ENCODE data around the gene ELMO1.

The ELMO1 gene

DNA sequence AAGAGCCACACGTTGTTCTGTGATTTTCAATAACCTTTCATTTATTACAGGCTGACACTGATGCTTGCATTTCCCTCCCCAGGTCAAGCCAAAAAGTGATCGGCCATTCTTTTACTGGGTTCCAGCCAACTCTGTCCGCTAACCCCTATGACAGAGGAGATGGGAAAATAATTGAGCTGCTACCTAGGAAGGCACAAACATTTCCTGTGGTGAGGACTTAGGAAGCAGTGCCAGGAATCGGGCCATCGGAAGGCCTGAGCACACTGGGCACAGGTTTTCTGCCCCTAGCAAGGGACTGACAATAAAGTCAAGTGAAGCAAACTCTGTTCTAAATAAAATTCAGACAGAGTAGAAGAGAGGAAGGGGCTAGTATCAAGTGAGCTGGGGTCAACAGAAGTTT is 411.4 kb downstream of the ELMO1 start:
- DNase-seq = no peak

DNA sequence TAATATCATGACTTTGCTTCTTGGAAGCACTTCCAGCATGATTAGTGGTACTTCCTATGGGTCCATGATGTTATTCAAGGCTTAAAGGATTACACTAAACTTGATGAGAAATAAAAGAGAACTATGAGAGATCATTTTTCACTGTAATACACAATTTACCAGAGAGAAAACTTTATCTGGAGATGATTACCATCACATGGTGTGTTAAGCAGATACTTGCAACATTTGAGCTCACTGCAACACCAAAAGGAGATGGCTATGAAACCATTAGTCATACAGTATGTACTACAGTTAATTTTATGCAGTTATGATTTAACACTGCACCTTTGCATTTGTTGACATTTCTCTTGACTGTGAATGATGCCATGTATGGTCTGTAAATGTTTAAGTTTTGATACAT is 413.0 kb downstream of the ELMO1 start:
- no peak for DNase-seq

DNA sequence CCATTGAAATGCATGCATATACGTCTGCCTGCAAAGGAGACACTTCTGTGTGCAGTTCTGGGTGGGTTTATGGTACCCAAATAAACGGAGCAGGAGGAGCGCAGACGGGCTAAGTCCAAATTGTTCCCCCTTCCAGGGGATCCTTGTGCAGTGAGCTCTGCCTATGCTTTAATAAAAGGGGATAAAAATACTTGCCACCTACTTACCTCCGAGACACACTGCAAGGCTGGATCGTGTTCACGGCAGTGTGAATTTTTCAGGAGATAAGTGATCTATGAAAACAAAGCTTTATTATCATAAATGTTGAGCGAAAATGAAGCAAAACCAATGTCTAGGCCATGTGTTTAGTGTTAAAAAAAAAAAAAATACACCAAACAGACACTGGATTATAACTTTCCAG is 415.5 kb downstream of the ELMO1 start:
- no peak for DNase-seq

DNA sequence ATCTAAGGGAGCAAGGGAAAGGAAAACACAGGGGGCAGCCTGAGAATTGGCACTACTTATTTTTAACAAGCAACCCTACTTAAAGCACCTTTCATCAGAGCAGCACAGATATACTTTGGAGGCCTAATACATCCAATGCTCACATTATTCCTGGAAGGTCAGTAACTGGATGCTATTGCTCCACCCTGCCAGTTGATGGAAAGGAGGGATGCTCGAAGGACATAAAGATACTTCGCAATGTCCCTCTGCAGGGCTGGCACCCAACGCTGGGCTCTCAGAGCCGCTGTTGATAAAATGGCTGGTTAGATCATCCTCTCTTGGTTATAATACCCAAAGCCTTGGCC is 416.4 kb downstream of the ELMO1 start:
- DNase-seq = no peak

DNA sequence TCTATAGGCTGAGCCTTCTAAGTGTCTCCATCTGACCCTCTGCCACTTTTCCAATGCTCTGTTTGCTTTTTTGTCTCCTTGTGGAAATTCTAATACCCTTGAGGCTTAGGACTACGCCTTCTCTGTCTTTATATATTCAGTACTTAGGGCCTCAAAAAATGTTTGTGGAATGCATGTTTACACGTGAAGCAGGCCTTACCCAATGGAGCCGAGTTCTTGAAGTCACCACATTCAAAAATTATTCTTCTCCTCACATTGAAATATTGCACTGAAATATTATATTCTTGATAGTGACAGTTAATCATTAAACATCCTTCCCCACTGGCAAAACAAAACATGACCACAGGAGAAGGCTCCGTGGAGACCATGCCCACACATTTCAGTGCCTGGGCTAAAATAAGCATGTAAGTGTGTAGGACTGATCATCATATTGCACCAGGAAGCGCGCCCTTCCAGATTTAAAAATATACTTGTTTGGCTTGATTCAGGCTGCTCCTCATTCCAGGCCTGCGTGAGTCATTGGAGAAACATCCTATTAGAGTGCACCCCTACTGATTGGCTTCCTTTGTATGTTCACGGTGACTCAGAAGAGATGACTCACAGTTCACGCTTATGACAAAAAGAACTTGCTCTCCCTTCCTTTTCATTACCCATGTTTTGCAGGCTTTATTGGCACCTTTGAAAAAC is 416.9 kb downstream of the ELMO1 start:
- peak; percentile 99 for DNase-seq

DNA sequence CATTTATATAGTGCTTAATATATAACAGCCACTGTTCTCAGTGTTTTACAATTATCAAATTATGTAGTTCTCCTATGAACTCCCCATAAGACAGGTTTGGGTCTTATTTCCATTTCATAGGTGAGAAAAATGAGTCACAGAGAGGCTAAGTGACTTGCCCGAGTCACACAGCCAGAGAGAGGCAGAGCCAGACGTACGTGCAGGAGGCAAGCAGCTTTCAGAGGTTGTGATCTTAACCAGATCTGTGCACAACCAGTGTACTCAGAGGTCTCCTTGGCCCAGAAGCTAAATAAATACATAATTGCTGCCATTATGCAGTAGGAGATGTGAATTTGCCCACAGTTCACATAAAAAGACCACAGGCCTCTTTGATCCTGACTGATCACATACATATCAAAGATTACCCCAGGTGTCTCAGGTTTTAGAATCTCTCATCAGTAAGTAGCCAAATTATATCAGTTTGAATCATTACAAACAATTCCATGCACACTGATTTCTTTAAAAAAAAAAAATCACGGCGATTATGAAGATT is 419.7 kb downstream of the ELMO1 start:
- DNase-seq = no peak

DNA sequence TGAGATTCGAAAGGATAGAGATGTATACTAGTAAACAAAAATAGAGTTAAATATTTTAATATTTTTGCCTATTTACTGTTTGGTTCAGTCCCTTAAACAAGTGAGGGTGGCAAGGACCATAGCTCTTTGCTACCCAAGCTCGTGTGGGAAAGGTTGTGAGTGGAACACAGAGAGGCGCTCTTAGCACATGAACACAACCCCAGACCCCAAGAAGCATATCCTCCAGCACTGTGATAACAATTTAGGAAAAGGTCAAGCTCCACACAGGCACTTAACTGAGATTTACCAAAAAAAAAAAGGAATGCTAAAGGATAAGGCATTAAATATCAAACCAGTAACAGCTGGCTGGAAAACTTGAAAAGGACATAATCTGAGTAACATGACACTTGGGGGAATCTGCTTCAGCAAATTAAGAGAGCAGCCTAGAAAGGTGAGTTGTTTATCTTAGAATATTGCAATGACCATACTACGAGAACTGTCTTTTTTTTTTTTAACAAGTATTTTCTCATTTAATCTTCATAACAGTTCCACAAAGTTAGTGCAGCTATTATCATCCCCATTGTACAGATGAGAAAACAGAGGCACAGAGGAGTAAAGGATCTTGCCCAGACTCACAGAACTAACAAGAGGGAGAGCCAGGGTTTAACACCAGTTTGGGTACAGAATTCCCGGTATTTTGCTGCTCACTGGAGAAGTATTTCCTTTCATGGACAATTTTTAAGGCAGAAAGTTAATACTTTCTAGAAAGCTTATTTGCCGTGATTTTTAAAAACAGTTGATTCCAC is 420.9 kb downstream of the ELMO1 start:
- no peak for DNase-seq

DNA sequence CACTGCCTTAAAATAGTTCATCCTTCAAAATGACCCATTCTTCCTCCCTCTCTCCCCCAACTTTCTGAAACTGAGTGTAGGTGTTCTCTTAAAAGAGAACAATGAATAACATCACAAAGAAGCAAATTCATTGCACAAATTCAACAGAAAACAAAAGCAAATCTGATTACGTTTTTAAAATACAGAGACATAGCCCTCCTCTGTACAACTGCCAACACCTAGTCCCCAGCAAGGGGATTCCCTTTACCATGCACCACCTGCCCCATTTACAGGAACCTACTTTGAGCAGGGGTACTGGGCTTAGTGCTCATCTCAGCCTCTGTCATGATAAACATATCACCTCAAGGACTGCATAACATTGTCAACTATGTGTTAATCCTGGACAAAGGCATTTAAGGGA is 421.6 kb downstream of the ELMO1 start:
- no peak for DNase-seq

DNA sequence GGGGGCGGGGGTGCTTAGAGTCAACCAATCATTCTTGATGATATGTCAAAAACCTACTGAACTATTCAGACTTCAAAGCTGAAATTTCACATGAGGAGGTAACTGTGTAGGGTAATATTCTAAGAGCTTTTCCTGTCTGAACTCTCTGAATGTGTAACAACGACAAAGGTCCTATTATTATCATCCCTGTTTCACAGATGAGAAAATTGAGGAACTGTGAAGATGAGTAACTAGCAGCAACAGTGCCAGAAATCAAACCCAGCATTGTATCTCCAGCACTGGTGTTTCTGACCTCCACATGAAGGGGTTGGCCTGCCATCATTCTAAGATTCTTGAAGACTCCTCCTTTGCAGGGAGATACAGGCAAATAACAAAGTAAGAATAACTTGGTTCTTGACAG is 429.7 kb downstream of the ELMO1 start:
- no peak for DNase-seq

DNA sequence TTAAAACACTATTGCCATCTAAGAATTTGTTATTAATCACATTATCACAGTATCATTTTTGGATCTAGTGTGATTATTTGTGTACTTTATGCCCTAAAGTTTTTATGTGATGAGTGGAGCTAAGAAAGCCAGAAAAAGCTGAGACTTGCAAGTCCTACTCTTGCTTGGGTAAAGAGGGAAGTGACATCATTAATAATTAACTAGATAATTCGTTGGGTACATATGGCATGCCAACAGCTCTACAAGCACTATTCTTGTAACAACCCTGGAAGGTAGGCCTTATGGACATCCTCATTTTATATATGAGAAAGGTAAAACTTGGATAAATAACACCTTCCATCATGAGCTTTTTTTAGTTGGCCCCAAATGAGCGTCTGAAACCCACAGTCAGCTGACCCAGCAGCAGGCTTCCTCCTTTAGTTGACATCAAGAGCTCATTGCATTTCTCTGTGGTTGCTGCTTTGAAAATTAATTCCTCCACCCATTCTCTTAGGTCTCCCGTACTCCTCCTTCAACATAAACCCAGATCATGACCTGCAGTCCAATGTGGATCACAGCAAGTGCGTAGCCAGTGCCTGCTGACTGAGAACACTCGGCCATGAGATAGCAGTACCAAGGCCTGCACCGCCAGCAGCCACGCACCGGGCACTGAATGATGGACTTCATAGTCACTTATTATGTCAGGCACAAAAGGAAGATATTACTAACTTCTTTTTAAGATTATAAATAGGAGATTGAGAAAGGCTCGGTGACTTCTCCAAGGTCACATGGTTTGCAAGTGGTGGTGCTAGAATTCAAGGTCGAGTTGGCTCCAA is 432.4 kb downstream of the ELMO1 start:
- no peak for DNase-seq

DNA sequence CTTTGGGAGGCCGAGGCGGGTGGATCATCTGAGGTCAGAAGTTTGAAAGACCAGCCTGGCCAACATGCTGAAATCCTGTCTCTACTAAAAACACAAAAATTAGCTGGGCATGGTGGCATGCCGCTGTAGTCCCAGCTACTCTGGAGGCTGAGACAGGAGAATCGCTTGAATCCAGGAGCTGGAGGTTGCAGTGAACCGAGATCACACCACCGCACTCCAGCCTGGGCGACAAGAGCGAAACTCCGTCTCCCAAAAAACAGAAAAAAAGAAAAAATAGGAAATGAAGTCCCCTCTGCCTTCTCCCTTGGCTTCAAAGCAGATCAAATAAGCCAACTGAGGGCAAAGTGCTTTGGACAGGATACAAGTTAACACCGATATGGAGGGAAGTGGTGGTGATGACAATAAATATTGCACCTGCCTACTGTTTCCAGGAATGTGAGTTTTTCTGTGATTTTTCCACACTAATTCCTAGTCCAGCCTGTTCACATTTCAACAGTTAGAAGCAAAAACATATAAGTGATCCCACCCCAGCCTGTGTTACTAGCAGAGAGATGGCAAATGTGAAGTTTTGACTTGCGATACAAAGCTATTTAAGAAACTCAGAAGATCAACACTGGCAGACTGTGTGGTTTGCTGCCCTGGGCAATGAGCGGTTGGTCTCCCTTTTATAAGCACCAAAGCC is 433.2 kb downstream of the ELMO1 start:
- no peak for DNase-seq

DNA sequence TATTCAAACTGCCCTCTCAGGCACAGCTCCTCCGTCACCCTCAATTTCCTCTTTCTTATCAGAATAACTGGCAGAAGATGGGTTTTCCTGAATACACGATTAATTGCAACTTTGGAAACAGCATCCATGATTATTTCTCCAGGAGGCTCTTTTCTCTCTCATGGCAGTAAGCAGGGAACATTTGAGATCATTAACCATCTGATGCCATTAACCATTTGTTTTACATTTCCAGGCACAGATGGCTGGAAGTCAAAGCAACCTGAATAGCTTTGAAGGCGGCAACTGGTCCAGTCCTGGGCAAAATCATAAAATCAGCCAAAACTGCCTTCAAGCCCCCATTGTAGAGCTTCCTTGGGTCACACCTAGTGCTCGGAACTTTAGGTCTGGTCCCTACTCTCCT is 434.9 kb downstream of the ELMO1 start:
- DNase-seq = no peak

DNA sequence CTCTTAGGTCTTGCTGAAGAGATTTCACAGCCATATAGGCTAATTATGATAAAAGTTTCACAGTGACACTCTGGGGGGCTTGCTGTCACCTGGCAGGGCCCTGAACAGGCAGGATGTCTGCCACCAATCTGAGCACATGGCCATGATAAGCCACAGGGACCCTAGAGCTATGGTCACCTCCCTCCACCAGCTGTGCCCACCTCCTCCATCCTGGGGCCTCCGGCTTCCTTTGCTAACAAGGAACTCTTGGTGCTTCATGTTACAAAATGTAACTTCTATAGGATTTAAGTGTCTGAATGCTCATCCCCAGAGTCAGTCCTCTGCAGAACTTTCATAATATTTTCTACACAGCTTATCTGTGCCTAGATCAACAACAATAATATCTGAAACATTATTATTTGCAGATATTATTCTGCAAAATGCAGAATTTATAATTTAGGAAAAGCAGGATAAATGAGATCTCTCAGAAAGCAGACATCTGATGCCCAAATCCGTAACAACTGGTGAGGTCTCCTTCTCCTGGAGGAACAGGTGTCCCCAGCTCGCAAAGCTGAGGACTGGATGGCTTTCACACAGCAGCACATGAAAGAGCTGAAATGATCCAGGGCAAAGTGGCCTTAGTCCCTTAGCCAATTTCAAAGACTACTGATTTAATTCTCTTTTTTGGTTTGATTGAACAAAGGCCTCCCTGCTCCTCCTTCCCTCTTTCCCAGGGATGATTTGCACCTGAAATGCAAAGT is 437.3 kb downstream of the ELMO1 start:
- DNase-seq = no peak

DNA sequence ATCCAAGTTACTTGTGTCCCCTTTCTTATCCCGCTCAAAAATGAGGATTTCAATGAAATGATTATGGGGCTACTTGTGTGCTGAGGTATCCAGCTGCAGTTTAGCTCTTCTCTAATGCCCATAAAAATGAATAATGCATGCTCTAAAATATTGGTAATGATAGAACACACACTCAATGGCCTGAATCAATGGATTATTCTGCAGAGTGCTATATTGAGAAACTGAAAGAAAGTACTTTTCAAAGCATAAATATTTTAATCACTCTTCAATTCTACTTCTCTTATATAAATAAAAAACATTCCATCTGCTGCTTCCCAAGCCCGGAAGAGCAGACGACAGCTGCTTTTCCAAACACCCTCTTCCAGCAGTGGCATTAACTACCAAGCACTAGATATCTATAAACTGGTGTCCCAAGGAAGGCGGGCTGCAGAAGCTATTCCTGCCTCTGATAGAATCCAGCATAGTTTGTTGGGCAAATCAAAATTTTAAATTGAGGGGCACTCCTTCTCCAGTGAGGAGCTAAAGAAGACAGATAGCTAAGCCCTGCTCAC is 439.5 kb downstream of the ELMO1 start:
- no peak for DNase-seq

DNA sequence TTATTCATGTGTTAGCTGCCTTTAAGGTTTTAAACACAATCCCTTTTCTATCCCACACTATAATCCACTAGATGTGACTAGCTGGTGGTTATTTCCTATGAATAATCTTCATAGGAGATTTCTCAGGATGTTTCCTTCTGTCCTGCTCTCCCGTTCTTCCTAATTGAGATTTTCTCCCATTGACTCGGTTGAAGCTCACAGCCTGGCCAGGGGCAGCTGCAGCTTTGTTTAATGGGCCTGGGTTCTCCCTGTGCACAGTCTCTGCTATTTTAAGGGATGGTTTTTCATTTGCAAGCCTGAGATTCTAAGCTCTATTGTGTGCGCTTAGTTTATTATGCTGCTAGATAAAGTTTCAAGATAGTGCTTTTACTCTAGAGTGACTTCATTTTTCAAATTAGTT is 441.0 kb downstream of the ELMO1 start:
- DNase-seq = no peak

DNA sequence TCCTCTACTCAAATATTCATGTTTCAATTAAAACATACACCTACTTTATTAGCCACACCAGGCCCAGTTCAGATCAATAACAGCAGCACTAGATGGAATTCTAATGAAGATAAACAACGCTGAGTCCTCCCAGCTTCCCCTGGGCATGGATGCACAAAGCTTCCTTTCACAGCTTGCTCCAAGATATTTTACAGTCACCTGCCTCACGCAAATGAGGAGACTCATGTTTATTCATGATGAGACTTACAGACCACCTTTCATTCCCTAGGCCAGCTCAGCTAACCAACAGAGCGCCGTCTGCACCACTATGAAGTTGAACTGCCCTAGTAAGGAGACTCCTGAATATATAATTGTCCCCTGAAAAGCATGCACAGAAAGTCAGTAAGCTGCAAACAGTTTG is 441.4 kb downstream of the ELMO1 start:
- no peak for DNase-seq

DNA sequence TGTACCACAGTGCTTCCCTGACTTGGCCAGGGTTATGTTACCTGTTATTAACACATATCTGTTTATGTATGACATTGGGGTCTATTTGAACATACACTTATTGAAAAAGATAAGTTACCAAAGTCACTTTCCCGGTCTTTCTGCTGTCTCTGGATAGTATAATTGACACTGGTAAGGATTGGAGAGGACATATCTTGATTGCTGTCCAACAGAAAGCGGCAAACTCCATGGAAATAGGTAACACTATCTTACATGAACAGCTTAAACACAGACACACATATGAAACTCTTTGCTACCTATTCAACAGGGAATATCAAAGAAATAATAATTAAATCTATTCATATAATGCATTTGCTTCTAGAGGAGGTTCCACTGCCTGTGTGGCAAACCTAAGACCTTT is 441.9 kb downstream of the ELMO1 start:
- DNase-seq = no peak

DNA sequence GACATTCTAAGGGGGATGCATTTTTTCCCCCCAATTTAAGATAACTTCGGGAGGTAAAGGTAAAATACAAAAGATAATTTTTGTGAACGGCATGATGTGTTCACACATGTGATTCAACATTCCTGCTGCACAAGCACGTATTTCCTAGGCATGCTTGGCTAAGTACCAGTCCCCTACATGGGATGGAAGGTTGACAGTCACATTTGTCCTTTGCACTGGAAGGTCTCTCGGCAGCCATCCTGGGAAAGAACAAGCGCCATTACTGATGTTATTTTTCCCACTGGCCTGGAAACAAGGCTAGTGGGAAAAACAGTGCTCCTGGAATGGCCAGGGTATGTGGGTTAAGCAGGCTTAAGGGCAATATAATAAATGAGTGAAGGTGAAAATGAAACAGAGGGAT is 448.2 kb downstream of the ELMO1 start:
- no peak for DNase-seq

DNA sequence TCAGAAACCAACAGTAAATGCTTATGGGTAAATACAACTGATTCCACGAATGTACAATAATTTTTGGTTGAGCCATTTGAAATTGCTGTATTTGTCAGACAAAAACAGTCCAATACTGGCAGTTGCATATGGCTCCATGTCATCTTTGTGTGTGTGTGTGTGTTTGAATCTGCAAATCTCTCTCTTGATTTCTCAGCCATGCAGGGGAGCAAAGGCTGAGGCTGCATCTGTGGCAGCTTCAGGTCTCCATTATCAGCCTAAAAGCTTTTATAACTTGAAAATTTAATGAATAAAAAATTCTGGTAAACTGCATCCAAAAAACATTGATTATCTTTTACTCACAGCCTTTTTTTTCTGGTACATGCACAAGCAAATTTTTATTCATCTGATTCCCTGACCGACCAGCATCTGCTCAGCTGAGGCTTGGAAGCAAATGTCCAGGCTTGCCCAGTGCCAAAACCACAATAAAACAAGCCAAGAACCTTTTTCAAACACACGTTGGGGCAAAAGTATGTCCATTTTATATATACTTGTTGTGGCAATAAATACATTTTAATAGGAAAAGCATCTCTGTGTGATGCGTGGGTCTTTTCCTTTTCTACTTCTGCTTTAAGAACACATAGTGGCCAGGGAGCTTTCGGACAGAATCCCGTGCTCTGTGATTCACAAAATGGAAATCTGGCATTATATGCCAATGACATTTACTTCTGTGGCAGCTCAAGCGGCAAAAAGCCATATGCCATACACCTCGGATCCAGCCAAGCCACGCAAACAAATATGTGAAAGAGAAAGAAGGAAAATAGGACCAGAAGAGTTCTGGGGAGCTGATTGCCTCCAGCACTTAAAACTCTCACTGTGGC is 448.8 kb downstream of the ELMO1 start:
- DNase-seq = peak; percentile 2

DNA sequence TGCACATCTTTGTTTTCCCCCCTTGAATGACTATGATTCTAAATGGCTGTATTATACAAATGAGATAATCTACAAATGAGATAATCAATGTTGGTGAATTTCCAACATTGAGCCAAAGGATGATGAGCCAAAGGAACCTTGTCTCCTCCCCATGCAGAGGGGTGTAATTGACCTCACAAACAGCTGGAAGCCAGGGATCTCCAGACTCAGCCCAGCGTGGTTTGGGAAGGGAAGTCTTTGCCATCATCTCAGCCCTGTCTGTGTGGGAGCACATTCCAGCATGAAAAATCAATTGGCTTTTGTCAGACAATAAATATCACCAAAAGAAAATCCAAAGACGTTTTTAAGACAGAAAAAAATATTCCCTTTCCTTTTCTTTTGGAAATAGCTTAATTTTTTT is 452.9 kb downstream of the ELMO1 start:
- DNase-seq = no peak

DNA sequence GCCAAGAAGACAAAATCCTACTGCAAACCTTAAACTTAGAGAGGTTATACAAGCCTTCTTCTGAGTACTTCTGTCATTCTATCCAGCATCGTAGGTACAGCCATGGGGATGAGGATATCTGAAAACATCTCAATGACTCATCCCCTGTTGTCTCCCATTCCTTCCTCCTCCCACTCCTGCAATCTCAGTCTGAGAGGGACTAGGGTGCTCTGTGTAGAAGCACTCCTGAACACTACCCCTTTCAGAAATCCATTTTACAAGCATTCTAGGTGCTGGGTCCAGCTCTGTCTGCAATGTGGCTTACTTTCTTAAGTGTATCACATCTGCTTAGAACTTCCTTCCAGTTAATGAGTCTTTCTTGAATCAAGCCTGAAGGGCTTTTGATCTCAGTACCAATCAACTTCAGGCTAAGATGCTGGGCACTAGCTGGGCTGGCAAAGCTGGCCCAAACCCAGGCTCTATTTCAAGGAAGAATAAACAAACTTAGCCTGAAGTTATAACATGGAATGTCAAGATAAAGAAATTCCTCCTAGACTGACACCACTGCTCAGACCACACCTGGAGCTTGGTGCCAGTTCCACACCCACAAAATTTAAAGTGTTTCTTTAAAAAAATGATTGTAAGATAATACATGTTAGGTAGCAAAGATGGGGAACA is 454.1 kb downstream of the ELMO1 start:
- DNase-seq = no peak
